CD1c-positive myeloid dendritic cell (primary cell): Measurements from ENCODE around the gene RCVRN.
"Not testable (repeated sequence)": the region's sequence is repeated elsewhere in the genome, so short reads cannot be mapped to it uniquely, and the experiment has no call there.

ENCODE experiments used
- DNase-seq: peaks from one replicate; pipeline ENCODE4 v3.0.0-alpha.2; 2016; ENCODE audit errors: extremely low spot score

The RCVRN gene

GRCh38 chr17:9922012-9922848 lies 17.2 kb upstream of the RCVRN start:
- no peak for DNase-seq

GRCh38 chr17:9921216-9921615 lies 16.1 kb upstream of the RCVRN start:
- DNase-seq: not testable (repeated sequence)

GRCh38 chr17:9918804-9919352 lies 13.8 kb upstream of the RCVRN start:
- no peak for DNase-seq

GRCh38 chr17:9918352-9918751 lies 13.3 kb upstream of the RCVRN start:
- no peak for DNase-seq

GRCh38 chr17:9917801-9918200 lies 12.7 kb upstream of the RCVRN start:
- DNase-seq: no peak

GRCh38 chr17:9917131-9917530 lies 12.1 kb upstream of the RCVRN start:
- no peak for DNase-seq

GRCh38 chr17:9916108-9916507 lies 11.0 kb upstream of the RCVRN start:
- DNase-seq: no peak

GRCh38 chr17:9913476-9913875 lies 8.4 kb upstream of the RCVRN start:
- no peak for DNase-seq

GRCh38 chr17:9912121-9913099 lies 7.3 kb upstream of the RCVRN start:
- no peak for DNase-seq

- no peak for DNase-seq
These were observed 6.0 kb upstream of the RCVRN start for GRCh38 chr17:9911089-9911488.

- no peak for DNase-seq
These were observed 3.6 kb upstream of the RCVRN start for GRCh38 chr17:9908649-9909042.

- no peak for DNase-seq
These were observed 3.0 kb upstream of the RCVRN start for GRCh38 chr17:9907883-9908648.

- no peak for DNase-seq
These were observed 2.1 kb upstream of the RCVRN start for GRCh38 chr17:9907131-9907530.

GRCh38 chr17:9906616-9907015 lies 1.5 kb upstream of the RCVRN start:
- no peak for DNase-seq

GRCh38 chr17:9905902-9906301 lies 831 bp upstream of the RCVRN start:
- peak; percentile 39 for DNase-seq

- no peak for DNase-seq
These were observed 594 bp downstream of the RCVRN start for GRCh38 chr17:9904277-9905077.

- DNase-seq: no peak
These were observed 3.0 kb downstream of the RCVRN start for GRCh38 chr17:9902120-9902519.

GRCh38 chr17:9900784-9901183 lies 4.3 kb downstream of the RCVRN start:
- DNase-seq: no peak

- DNase-seq: no peak
These were observed 5.0 kb downstream of the RCVRN start for GRCh38 chr17:9900044-9900594.

GRCh38 chr17:9899280-9900043 lies 5.6 kb downstream of the RCVRN start:
- DNase-seq: no peak
